ENCODE data around the gene USP6. TPM values are rescaled to one million over a fixed set of nuclear protein-coding genes. Genes with fewer than 3 reads are reported as not detected.

Gene USP6
- total and polyA plus RNA-seq, 10 of the 15 experiments (the other 5 are each of a cell fraction or from before 2014, with no cell fraction given): under 0.01 to 0.39 (median 0.10) TPM; not detected in 2

- TF ChIP-seq ZNF592 (IDR thresholded peaks at IDR 0.05) (no peak), ZNF24 (IDR thresholded peaks at IDR 0.05) (no peak), EED (IDR thresholded peaks at IDR 0.05; ENCODE audit: low read depth) (no peak)
These were observed 16.6 kb upstream of the USP6 start (continued) for GRCh38 chr17:5099271-5099670.

- intact Hi-C loops (cut with micrococcal nuclease; ENCODE audit: unreplicated experiment): no loop called here
- ChIA-PET POLR2A (no interaction called here), SMC1A (ENCODE audit: uncharacterized antibody, unreplicated experiment) (no interaction called here), CTCF (no interaction called here), RAD21 (ENCODE audit: unreplicated experiment) (no interaction called here)
- Histone ChIP-seq H3K9me3 (replicated peaks; ENCODE audit: control insufficient read depth, insufficient read depth, low read length) (peaks cover 26% of the 10 kb centered on the region), H4K20me1 (ENCODE audit: control insufficient read depth, insufficient read depth) (no peaks in the 10 kb centered on the region), H3K4me3 (no peak overlapping the region), H3K36me3 (ENCODE audit: control insufficient read depth in 2 of 2, insufficient read depth in 2 of 2, low read length in 1 of 2) (no peaks in the 10 kb centered on the region), H3K27me3 (replicated peaks in 1 of 2; ENCODE audit: control insufficient read depth in 2 of 2, insufficient read depth in 2 of 2, low read length in 1 of 2) (no peaks in the 10 kb centered on the region; a peak in 1 of 4 replicates), H3K9ac (ENCODE audit: control insufficient read depth, insufficient read depth, low read length) (no peak overlapping the region), H3K27ac (ENCODE audit: control insufficient read depth, insufficient read depth) (no peak overlapping the region), H3K4me1 (ENCODE audit: control insufficient read depth, insufficient read depth, low read length) (no peaks in the 10 kb centered on the region), H3K79me2 (ENCODE audit: control insufficient read depth, insufficient read depth, low read length) (no peaks in the 10 kb centered on the region), H2AFZ (ENCODE audit: control insufficient read depth, low read depth, low read length) (no peak overlapping the region), H3K4me2 (ENCODE audit: control insufficient read depth, insufficient read depth) (no peak overlapping the region)
- no TSS peak for BruUV-seq (replicated peaks)
- WGBS (ENCODE audit: insufficient coverage, insufficient replicate concordance, low lambda C conversion rate, missing lambda C conversion rate): 49% methylated on average over 6 of the region's 6 CpGs
- TF ChIP-seq IRF3 (IDR thresholded peaks at IDR 0.05) (no peak), STAT3 (IDR thresholded peaks at IDR 0.05; ENCODE audit: low read depth, low read length) (no peak), RFX5 (IDR thresholded peaks at IDR 0.05; ENCODE audit: low read depth, low read length) (no peak), ZSCAN29 (IDR thresholded peaks at IDR 0.05) (no peak), SIN3A (IDR thresholded peaks at IDR 0.05; ENCODE audit: low read depth, low read length) (no peak), MAX (IDR thresholded peaks at IDR 0.05; ENCODE audit: low read depth, low read length) (no peak)
- no peak for FAIRE-seq
- ATAC-seq: no peak
- no peak for DNase-seq (ENCODE audit: low read depth, low spot score)
- in situ Hi-C loops (cut with MboI): no loop called here
These were observed 15.0 kb upstream of the USP6 start for GRCh38 chr17:5100832-5101231.

Data from GM12878 (cell line).